ENCODE results near the gene SNX25. TPM values are rescaled to one million over a fixed set of nuclear protein-coding genes. Genes with fewer than 3 reads are reported as not detected.

Gene SNX25
- total and polyA plus RNA-seq, 10 of the 15 experiments (the other 5 are each of a cell fraction or from before 2014, with no cell fraction given): 11.2 to 117 (median 62.8) TPM

DNA sequence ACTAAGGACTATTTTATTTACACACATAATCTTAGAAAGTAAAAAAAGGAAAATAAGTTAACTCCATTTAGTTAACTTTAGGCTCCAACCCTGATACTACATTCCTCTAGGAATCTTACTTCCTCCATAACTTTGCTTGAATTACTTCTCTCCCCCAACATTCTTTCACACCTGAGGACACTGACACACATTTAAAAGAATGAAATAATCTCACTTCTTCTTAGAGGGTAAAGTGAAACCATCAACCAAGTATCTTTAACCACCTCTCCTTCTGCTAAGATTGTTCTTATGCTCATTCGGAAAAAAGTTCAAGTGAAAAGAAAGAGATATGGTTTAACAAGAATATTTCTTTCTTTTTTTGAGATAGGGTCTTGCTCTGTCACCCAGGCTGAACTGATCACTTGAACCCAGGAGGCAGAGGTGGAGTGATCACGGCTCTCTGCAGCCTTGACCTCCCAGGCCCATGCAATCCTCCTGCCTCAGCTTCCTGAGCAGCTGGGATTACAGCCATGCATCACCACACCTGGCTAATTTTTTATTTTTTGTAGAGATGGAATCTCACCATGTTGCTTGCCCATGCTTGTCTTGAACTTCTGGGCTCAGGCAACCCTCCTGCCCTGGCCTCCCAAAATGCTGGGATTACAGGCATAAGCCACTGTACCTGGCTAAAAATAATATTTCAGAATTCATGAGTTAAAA, 37.9 kb upstream of the SNX25 start:
- FAIRE-seq: peak; percentile 70
- H3K9ac ChIP-seq (ENCODE audit: control insufficient read depth, insufficient read depth, low read length): no peak overlapping the region
- peak overlapping the region; percentile 70 for H3K27ac ChIP-seq (ENCODE audit: control insufficient read depth, insufficient read depth)
- WGBS (ENCODE audit: insufficient coverage, insufficient replicate concordance, low lambda C conversion rate, missing lambda C conversion rate): 44% methylated on average over 2 of the region's 2 CpGs
- peak overlapping the region; percentile 68; the same call in 1 of the 2 replicates for H3K4me2 ChIP-seq (ENCODE audit: control insufficient read depth, insufficient read depth)
- H3K4me3 ChIP-seq: no peak overlapping the region
- in situ Hi-C loops (cut with MboI) (no loop called here), intact Hi-C loops (cut with micrococcal nuclease; ENCODE audit: unreplicated experiment) (no loop called here)
- peaks cover 4% of the 10 kb centered on the region for H3K79me2 ChIP-seq (ENCODE audit: control insufficient read depth, insufficient read depth, low read length)
- no peaks in the 10 kb centered on the region for H3K27me3 ChIP-seq (replicated peaks in 1 of 2; ENCODE audit: control insufficient read depth in 2 of 2, insufficient read depth in 2 of 2, low read length in 1 of 2)
- peaks cover 13% of the 10 kb centered on the region for H3K4me1 ChIP-seq (ENCODE audit: control insufficient read depth, insufficient read depth, low read length)
- no peaks in the 10 kb centered on the region for H4K20me1 ChIP-seq (ENCODE audit: control insufficient read depth, insufficient read depth)
- POLR2A ChIA-PET: interaction anchor here (0.7 to 0.8 kb wide), 2 partner anchors 13 to 28 kb away, joined by 3 to 4 read pairs; partner anchors contain the start of gene SLC25A4
- CTCF ChIA-PET: interaction anchor here (0.6 to 6.3 kb wide), 5 partner anchors 12 to 1004 kb away, joined by 3 to 78 read pairs (median 3); no protein-coding TSS in a partner anchor
- SMC1A ChIA-PET (ENCODE audit: uncharacterized antibody, unreplicated experiment): interaction anchor here (0.8 to 1.3 kb wide), 3 partner anchors 12 to 17 kb away, joined by 3 to 4 read pairs (median 3); no protein-coding TSS in a partner anchor
- H3K36me3 ChIP-seq (ENCODE audit: control insufficient read depth in 2 of 2, insufficient read depth in 2 of 2, low read length in 1 of 2): peaks cover 2 to 22% of the 10 kb centered on the region in 2 experiments; a peak in 3 of 4 replicates
- no peak overlapping the region for H2AFZ ChIP-seq (ENCODE audit: control insufficient read depth, low read depth, low read length)
- RAD21 ChIA-PET (ENCODE audit: unreplicated experiment): interaction anchor here (0.6 to 1.3 kb wide), 4 partner anchors 12 to 129 kb away, joined by 3 to 6 read pairs (median 4); no protein-coding TSS in a partner anchor
- peak; percentile 92 for ATAC-seq
- DNase-seq (ENCODE audit: low read depth, low spot score): peak; percentile 19
- BruUV-seq (replicated peaks): no TSS peak
- peaks cover 2% of the 10 kb centered on the region; the same call in 1 of the 3 replicates for H3K9me3 ChIP-seq (replicated peaks; ENCODE audit: control insufficient read depth, insufficient read depth, low read length)
- TF ChIP-seq TBL1XR1 (IDR thresholded peaks at IDR 0.05; ENCODE audit: low read depth, low read length) (no peak), ZSCAN29 (IDR thresholded peaks at IDR 0.05) (no peak), ZNF622 (IDR thresholded peaks at IDR 0.05) (no peak), KLF5 (IDR thresholded peaks at IDR 0.05; ENCODE audit: partially characterized antibody) (no peak), MTA2 (IDR thresholded peaks at IDR 0.05; ENCODE audit: low read depth) (peak; percentile 15; the same call in 1 of the 2 replicates), ATF7 (IDR thresholded peaks at IDR 0.05; ENCODE audit: low read depth) (peak; percentile 22; the same call in 1 of the 2 replicates), IKZF2 (IDR thresholded peaks at IDR 0.05) (peak; percentile 77 to 79), SPI1 (IDR thresholded peaks at IDR 0.05; ENCODE audit: borderline replicate concordance, insufficient read depth, low read depth, low read length) (0 out of 2 replicates have a peak, but pooled peaks have one; percentile 31), SIN3A (IDR thresholded peaks at IDR 0.05; ENCODE audit: low read depth, low read length) (no peak), SUZ12 (IDR thresholded peaks at IDR 0.05; ENCODE audit: unreplicated experiment) (no peak), NFIC (IDR thresholded peaks at IDR 0.05; ENCODE audit: low read depth, low read length) (peak; percentile 46), RUNX3 (IDR thresholded peaks at IDR 0.05; ENCODE audit: low read length) (peak; percentile 60)
- TF ChIP-seq, protein P1, sequence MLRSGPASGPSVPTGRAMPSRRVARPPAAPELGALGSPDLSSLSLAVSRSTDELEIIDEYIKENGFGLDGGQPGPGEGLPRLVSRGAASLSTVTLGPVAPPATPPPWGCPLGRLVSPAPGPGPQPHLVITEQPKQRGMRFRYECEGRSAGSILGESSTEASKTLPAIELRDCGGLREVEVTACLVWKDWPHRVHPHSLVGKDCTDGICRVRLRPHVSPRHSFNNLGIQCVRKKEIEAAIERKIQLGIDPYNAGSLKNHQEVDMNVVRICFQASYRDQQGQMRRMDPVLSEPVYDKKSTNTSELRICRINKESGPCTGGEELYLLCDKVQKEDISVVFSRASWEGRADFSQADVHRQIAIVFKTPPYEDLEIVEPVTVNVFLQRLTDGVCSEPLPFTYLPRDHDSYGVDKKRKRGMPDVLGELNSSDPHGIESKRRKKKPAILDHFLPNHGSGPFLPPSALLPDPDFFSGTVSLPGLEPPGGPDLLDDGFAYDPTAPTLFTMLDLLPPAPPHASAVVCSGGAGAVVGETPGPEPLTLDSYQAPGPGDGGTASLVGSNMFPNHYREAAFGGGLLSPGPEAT (IDR thresholded peaks at IDR 0.05; ENCODE audit: low read depth): peak; percentile 56
- TF ChIP-seq, protein P2, sequence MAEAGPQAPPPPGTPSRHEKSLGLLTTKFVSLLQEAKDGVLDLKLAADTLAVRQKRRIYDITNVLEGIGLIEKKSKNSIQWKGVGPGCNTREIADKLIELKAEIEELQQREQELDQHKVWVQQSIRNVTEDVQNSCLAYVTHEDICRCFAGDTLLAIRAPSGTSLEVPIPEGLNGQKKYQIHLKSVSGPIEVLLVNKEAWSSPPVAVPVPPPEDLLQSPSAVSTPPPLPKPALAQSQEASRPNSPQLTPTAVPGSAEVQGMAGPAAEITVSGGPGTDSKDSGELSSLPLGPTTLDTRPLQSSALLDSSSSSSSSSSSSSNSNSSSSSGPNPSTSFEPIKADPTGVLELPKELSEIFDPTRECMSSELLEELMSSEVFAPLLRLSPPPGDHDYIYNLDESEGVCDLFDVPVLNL (IDR thresholded peaks at IDR 0.05; ENCODE audit: low read depth, low read length): no peak
- TF ChIP-seq, protein P3, sequence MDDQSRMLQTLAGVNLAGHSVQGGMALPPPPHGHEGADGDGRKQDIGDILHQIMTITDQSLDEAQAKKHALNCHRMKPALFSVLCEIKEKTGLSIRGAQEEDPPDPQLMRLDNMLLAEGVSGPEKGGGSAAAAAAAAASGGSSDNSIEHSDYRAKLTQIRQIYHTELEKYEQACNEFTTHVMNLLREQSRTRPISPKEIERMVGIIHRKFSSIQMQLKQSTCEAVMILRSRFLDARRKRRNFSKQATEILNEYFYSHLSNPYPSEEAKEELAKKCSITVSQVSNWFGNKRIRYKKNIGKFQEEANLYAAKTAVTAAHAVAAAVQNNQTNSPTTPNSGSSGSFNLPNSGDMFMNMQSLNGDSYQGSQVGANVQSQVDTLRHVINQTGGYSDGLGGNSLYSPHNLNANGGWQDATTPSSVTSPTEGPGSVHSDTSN (IDR thresholded peaks at IDR 0.05; ENCODE audit: insufficient replicate concordance, low read depth, low read length): no peak
- TF ChIP-seq, protein P4, sequence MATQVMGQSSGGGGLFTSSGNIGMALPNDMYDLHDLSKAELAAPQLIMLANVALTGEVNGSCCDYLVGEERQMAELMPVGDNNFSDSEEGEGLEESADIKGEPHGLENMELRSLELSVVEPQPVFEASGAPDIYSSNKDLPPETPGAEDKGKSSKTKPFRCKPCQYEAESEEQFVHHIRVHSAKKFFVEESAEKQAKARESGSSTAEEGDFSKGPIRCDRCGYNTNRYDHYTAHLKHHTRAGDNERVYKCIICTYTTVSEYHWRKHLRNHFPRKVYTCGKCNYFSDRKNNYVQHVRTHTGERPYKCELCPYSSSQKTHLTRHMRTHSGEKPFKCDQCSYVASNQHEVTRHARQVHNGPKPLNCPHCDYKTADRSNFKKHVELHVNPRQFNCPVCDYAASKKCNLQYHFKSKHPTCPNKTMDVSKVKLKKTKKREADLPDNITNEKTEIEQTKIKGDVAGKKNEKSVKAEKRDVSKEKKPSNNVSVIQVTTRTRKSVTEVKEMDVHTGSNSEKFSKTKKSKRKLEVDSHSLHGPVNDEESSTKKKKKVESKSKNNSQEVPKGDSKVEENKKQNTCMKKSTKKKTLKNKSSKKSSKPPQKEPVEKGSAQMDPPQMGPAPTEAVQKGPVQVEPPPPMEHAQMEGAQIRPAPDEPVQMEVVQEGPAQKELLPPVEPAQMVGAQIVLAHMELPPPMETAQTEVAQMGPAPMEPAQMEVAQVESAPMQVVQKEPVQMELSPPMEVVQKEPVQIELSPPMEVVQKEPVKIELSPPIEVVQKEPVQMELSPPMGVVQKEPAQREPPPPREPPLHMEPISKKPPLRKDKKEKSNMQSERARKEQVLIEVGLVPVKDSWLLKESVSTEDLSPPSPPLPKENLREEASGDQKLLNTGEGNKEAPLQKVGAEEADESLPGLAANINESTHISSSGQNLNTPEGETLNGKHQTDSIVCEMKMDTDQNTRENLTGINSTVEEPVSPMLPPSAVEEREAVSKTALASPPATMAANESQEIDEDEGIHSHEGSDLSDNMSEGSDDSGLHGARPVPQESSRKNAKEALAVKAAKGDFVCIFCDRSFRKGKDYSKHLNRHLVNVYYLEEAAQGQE (IDR thresholded peaks at IDR 0.05; ENCODE audit: low read depth, low read length): no peak
